Left cardiac atrium (tissue), 4 donors: ENCODE results near the gene MAP2K7. TPM values are rescaled to one million over a fixed set of nuclear protein-coding genes. Genes with fewer than 3 reads are reported as not detected.
"Not testable (repeated sequence)": the region's sequence is repeated elsewhere in the genome, so short reads cannot be mapped to it uniquely, and the experiment has no call there.

Experiments
- ATAC-seq, 2 donors: fragments of 200-7000 bp; cut with Tn5 transposase; one replicate each; pipeline ENCODE4 v1.9.1; 2020; ENCODE audit warnings: mild to moderate bottlenecking in 2 of 2, moderate library complexity in 2 of 2
- DNase-seq: peaks from one replicate; pipeline ENCODE4 v3.0.0-alpha.2; 2020
- intact Hi-C, 2 donors: fragments of 100-400 bp; cut with DNase I; formaldehyde crosslinking; loops; one replicate each; pipeline versions ENCODE4 v1.14.1 to v1.15.1; 2022 to 2023
- long read RNA-seq: library from polyadenylated mRNA; unstranded; transcript quantifications from one replicate; pipeline ENCODE4 v2.0.0, GENCODE V29; 2021
- total RNA-seq, 2 donors: library from RNA; stranded (reverse); fragmentation: NEBNext Ultra II Directional; extraction: Animal tissue kit (Norgen Biotek cat#: 25700); gene quantifications; one replicate each; pipeline ENCODE4 v1.2.1, GENCODE V29; 2021
- donor health status: DM: no; HTN: yes; CAD: no.
- donor health status: DM: no; HTN: yes; CAD: no; lungs with severe emphysema.
- donor health status: DM: yes; HTN: yes; CAD: no.
- donor health status: Dilated cardiomyopathy.

The MAP2K7 gene
- 10 to 100 TPM; 24.3 to 25.8 TPM for total RNA-seq
- long read RNA-seq, partial matches to known transcripts, result 2 of 8 reads
- long read RNA-seq, other reads (novel, unspliced or antisense), result 5 of 8 reads

- intact Hi-C loops, result no loop called here
- DNase-seq, result peak; percentile 100
- peak; percentile 89 to 91 for ATAC-seq
These were observed at the start of gene MAP2K7 for GRCh38 chr19:7903244-7904073. TSS of gene MAP2K7 (plus strand) at chr19:7903877. CDS start at chr19:7903945, 68 bp downstream.

- ATAC-seq (no peak), DNase-seq (no peak)
- intact Hi-C loops, result no loop called here
These were observed 48.1 kb upstream of the MAP2K7 start for GRCh38 chr19:7855426-7856108.

GRCh38 chr19:7856109-7856591 is 47.5 kb upstream of the MAP2K7 start:
- ATAC-seq (no peak), DNase-seq (no peak)
- intact Hi-C loops, result no loop called here

GRCh38 chr19:7856679-7857663 is 46.7 kb upstream of the MAP2K7 start:
- intact Hi-C loops, result no loop called here
- DNase-seq (no peak), ATAC-seq (no peak)

- DNase-seq (no peak), ATAC-seq (no peak)
- intact Hi-C loops, result no loop called here
These were observed 46.0 kb upstream of the MAP2K7 start for GRCh38 chr19:7857727-7858108.

GRCh38 chr19:7858109-7858770 is 45.4 kb upstream of the MAP2K7 start:
- no peak for ATAC-seq
- intact Hi-C loops, result no loop called here
- DNase-seq, result no peak

- ATAC-seq, intact Hi-C loops, DNase-seq: not testable (repeated sequence)
These were observed 44.6 kb upstream of the MAP2K7 start for GRCh38 chr19:7859087-7859486.

- ATAC-seq (no peak), DNase-seq (no peak)
- intact Hi-C loops, result no loop called here
These were observed 43.6 kb upstream of the MAP2K7 start for GRCh38 chr19:7859831-7860713.

GRCh38 chr19:7860714-7861618 is 42.7 kb upstream of the MAP2K7 start:
- intact Hi-C loops, result no loop called here
- no peak for DNase-seq
- no peak for ATAC-seq

GRCh38 chr19:7861619-7862412 is 41.9 kb upstream of the MAP2K7 start:
- intact Hi-C loops, result no loop called here
- DNase-seq (no peak), ATAC-seq (peak in 1 of 2 donors; percentile 2)

GRCh38 chr19:7862413-7862951 is 41.2 kb upstream of the MAP2K7 start:
- intact Hi-C loops, result no loop called here
- peak; percentile 62 for DNase-seq
- ATAC-seq, result peak; percentile 60 to 62

GRCh38 chr19:7863157-7863970 is 40.3 kb upstream of the MAP2K7 start:
- ATAC-seq (no peak), DNase-seq (no peak)
- intact Hi-C loops, result no loop called here

GRCh38 chr19:7863971-7864689 is 39.5 kb upstream of the MAP2K7 start:
- DNase-seq, result no peak
- intact Hi-C loops, result no loop called here
- ATAC-seq, result no peak

GRCh38 chr19:7864690-7865074 is 39.0 kb upstream of the MAP2K7 start:
- ATAC-seq, result no peak
- DNase-seq, result no peak

More at GRCh38 chr19:7864690-7865074, 39.0 kb upstream of the MAP2K7 start:
- intact Hi-C loops, result no loop called here
